Measurements from ENCODE around the gene RAI1. TPM values are rescaled to one million over a fixed set of nuclear protein-coding genes. Genes with fewer than 3 reads are reported as not detected.

Gene RAI1
- total and polyA plus RNA-seq, 2 of the 13 experiments (the other 11 are each of a cell fraction or from before 2014, with no cell fraction given): 3.4 to 5.2 TPM

DNA sequence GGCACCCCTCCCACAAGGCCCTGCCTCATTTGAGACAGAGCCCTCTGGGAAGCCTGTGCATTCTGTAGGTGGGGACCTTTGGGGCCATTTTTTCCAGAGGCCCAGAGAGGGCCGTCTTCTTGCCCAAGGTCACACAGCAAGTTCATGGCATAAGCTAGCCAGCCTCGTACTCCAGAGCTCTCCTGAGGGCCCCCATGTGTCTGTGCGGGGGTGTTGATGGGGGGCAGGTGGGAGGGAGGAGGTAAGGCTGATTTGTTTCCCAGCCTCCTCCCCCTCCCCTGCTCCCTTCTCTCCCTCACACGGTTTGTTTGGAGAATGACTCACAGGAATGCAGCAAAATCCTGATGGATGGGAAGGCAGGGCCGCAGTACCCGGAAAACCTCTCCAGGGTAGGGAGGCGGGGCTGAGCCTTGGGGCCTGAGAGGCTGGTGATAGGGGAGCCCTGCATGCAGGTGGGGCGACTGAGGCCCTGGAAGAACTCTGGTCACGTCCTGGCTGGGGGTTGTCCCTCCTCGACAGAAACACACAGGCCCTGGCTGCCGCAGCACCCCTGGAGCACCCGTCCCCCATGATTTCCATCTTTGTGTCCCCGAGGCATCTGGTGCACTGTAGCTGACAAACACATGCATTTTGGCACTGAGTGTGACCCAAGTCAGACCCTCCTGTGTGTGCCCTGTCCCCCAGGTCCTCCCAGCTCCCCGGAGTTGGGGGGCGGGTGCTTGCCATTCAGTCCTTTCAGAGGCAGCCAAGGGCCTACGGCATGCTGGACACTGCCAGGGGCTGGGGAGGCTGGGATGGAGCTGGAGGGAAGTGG, 29.7 kb downstream of the RAI1 start (continued):
- TF ChIP-seq ZNF782 (CRISPR knock-in tag; IDR thresholded peaks at IDR 0.05; ENCODE audit: borderline replicate concordance) (peak; percentile 67), TOE1 (CRISPR knock-in tag; IDR thresholded peaks at IDR 0.05) (no peak), PCBP2 (optimal IDR thresholded peaks at IDR 0.05; ENCODE audit: low read depth, low read length, poor library complexity, severe bottlenecking) (no peak), RBM22 (optimal IDR thresholded peaks at IDR 0.05; ENCODE audit: low read length) (no peak), SOX13 (IDR thresholded peaks at IDR 0.05) (no peak), SOX13 (CRISPR knock-in tag; conservative IDR thresholded peaks at IDR 0.05 in 1 of 2, IDR thresholded peaks at IDR 0.05 in 1 of 2) (peak in 1 of 2 experiments; percentile 80; a peak in 2 of 4 replicates), ZNF615 (CRISPR knock-in tag; IDR thresholded peaks at IDR 0.05; ENCODE audit: borderline replicate concordance) (no peak), ZFX (CRISPR knock-in tag; IDR thresholded peaks at IDR 0.05; ENCODE audit: low read depth) (peak; percentile 84), ZNF280B (CRISPR knock-in tag; IDR thresholded peaks at IDR 0.05; ENCODE audit: borderline replicate concordance) (no peak; the same call in 1 of the 2 replicates), ZNF619 (CRISPR knock-in tag; IDR thresholded peaks at IDR 0.05) (no peak), RELA (CRISPR knock-in tag; IDR thresholded peaks at IDR 0.05) (no peak), ADNP (CRISPR knock-in tag; IDR thresholded peaks at IDR 0.05) (no peak), ZFP82 (CRISPR knock-in tag; IDR thresholded peaks at IDR 0.05; ENCODE audit: borderline replicate concordance) (no peak), ZNF101 (CRISPR knock-in tag; IDR thresholded peaks at IDR 0.05; ENCODE audit: borderline replicate concordance, low read depth) (no peak), HHEX (CRISPR knock-in tag; IDR thresholded peaks at IDR 0.05) (no peak), TFAP4 (IDR thresholded peaks at IDR 0.05; ENCODE audit: borderline replicate concordance, low read depth) (peak; percentile 49; the same call in 1 of the 2 replicates)
- TF ChIP-seq, protein P1, sequence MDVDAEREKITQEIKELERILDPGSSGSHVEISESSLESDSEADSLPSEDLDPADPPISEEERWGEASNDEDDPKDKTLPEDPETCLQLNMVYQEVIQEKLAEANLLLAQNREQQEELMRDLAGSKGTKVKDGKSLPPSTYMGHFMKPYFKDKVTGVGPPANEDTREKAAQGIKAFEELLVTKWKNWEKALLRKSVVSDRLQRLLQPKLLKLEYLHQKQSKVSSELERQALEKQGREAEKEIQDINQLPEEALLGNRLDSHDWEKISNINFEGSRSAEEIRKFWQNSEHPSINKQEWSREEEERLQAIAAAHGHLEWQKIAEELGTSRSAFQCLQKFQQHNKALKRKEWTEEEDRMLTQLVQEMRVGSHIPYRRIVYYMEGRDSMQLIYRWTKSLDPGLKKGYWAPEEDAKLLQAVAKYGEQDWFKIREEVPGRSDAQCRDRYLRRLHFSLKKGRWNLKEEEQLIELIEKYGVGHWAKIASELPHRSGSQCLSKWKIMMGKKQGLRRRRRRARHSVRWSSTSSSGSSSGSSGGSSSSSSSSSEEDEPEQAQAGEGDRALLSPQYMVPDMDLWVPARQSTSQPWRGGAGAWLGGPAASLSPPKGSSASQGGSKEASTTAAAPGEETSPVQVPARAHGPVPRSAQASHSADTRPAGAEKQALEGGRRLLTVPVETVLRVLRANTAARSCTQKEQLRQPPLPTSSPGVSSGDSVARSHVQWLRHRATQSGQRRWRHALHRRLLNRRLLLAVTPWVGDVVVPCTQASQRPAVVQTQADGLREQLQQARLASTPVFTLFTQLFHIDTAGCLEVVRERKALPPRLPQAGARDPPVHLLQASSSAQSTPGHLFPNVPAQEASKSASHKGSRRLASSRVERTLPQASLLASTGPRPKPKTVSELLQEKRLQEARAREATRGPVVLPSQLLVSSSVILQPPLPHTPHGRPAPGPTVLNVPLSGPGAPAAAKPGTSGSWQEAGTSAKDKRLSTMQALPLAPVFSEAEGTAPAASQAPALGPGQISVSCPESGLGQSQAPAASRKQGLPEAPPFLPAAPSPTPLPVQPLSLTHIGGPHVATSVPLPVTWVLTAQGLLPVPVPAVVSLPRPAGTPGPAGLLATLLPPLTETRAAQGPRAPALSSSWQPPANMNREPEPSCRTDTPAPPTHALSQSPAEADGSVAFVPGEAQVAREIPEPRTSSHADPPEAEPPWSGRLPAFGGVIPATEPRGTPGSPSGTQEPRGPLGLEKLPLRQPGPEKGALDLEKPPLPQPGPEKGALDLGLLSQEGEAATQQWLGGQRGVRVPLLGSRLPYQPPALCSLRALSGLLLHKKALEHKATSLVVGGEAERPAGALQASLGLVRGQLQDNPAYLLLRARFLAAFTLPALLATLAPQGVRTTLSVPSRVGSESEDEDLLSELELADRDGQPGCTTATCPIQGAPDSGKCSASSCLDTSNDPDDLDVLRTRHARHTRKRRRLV (CRISPR knock-in tag; IDR thresholded peaks at IDR 0.05): no peak

All from HepG2 (cell line).